IPS DF 4.7 (cell line): ENCODE data around the gene WIZ.
"Not testable (repeated sequence)": the region's sequence is repeated elsewhere in the genome, so short reads cannot be mapped to it uniquely, and the experiment has no call there.

Source experiments
- DNase-seq: peaks from one replicate; pipeline ENCODE4 v3.0.0-alpha.2; 2013; ENCODE audit warnings: low spot score; ENCODE audit errors: extremely low read depth

WIZ gene

GRCh38 chr19:15404780-15405211, 45.0 kb downstream of the WIZ start:
- no peak for DNase-seq

- no peak for DNase-seq
Observed at GRCh38 chr19:15404097-15404779, 45.5 kb downstream of the WIZ start.

GRCh38 chr19:15403151-15403531, 46.6 kb downstream of the WIZ start:
- no peak for DNase-seq

- no peak for DNase-seq
Observed at GRCh38 chr19:15402411-15403150, 47.2 kb downstream of the WIZ start.

- no peak for DNase-seq
Observed at GRCh38 chr19:15401397-15401710, 48.4 kb downstream of the WIZ start.

- DNase-seq: no peak
Observed at GRCh38 chr19:15400521-15401396, 49.0 kb downstream of the WIZ start.

- no peak for DNase-seq
Observed at GRCh38 chr19:15399635-15400034, 50.1 kb downstream of the WIZ start.

GRCh38 chr19:15399234-15399515, 50.6 kb downstream of the WIZ start:
- no peak for DNase-seq

GRCh38 chr19:15398501-15399233, 51.1 kb downstream of the WIZ start:
- DNase-seq: no peak

- no peak for DNase-seq
Observed at GRCh38 chr19:15397782-15398181, 52.0 kb downstream of the WIZ start.

GRCh38 chr19:15397236-15397635, 52.5 kb downstream of the WIZ start:
- DNase-seq: no peak

- no peak for DNase-seq
Observed at GRCh38 chr19:15396436-15396835, 53.3 kb downstream of the WIZ start.

GRCh38 chr19:15395251-15395650, 54.5 kb downstream of the WIZ start:
- DNase-seq: not testable (repeated sequence)

- no peak for DNase-seq
Observed at GRCh38 chr19:15394426-15394825, 55.3 kb downstream of the WIZ start.

- DNase-seq: no peak
Observed at GRCh38 chr19:15393963-15394362, 55.8 kb downstream of the WIZ start.

- no peak for DNase-seq
Observed at GRCh38 chr19:15390814-15391213, 58.9 kb downstream of the WIZ start.

- DNase-seq: no peak
Observed at GRCh38 chr19:15381864-15382263, 67.9 kb downstream of the WIZ start.

- DNase-seq: no peak
Observed at GRCh38 chr19:15381429-15381828, 68.3 kb downstream of the WIZ start.

- peak; percentile 7 for DNase-seq
Observed at GRCh38 chr19:15379999-15380647, 69.6 kb downstream of the WIZ start.

GRCh38 chr19:15379083-15379998, 70.4 kb downstream of the WIZ start, which contains the start of gene AKAP8:
AKAP8 (minus strand) TSS chr19:15379787; CDS start chr19:15379731, 56 bp downstream.
- peak; percentile 75 for DNase-seq
